ENCODE data around the gene PRKCH. TPM values are rescaled to one million over a fixed set of nuclear protein-coding genes. Genes with fewer than 3 reads are reported as not detected.
A peak's percentile ranks its signal among the peaks of the same experiment; 100 is the strongest.

PRKCH gene
- total RNA-seq, 1 donor from 2014 or later: 8.4 TPM

GRCh38 chr14:61350427-61351270 lies 29.3 kb downstream of the PRKCH start:
- H3K27me3 ChIP-seq (ENCODE audit: control insufficient read depth, insufficient read depth, low read length): no peaks in the 10 kb centered on the region
- no peak for DNase-seq (ENCODE audit: low read depth)
- TF ChIP-seq CTCF (IDR thresholded peaks at IDR 0.05; ENCODE audit: insufficient read depth, low read length, poor library complexity, severe bottlenecking): no peak
- H3K36me3 ChIP-seq (ENCODE audit: control insufficient read depth, insufficient read depth, low read length): no peaks in the 10 kb centered on the region
- no peak overlapping the region for H3K4me3 ChIP-seq (ENCODE audit: low read depth, low read length)

GRCh38 chr14:61351477-61351876 lies 30.1 kb downstream of the PRKCH start:
- Histone ChIP-seq H3K4me3 (ENCODE audit: low read depth, low read length) (no peak overlapping the region), H3K36me3 (ENCODE audit: control insufficient read depth, insufficient read depth, low read length) (no peaks in the 10 kb centered on the region), H3K27me3 (ENCODE audit: control insufficient read depth, insufficient read depth, low read length) (no peaks in the 10 kb centered on the region)
- no peak for TF ChIP-seq CTCF (IDR thresholded peaks at IDR 0.05; ENCODE audit: insufficient read depth, low read length, poor library complexity, severe bottlenecking)
- no peak for DNase-seq (ENCODE audit: low read depth)

DNA sequence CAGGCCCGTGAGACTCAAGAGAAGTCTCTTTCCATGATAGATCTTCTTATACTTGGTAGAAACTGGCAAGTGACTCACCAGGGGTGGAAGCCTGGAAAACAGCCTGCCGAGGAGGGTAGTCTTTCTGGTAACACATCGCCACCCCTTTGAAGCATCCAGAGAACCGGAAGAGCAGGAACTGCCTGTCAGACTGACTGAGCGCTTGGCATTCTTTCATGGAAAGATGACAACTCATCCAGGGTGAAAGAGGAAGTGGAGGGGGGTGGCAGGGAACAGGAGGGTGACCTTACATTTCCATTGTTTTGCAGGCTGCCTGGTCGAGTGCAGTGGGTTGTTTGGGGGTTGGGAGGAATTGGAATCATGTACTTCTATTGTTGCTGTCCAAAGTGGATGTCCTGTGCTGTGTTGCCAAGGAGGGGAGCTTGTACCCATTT lies 34.5 kb downstream of the PRKCH start:
- no peak overlapping the region for H3K4me3 ChIP-seq (ENCODE audit: low read depth, low read length)
- TF ChIP-seq CTCF (IDR thresholded peaks at IDR 0.05; ENCODE audit: insufficient read depth, low read length, poor library complexity, severe bottlenecking): no peak

GRCh38 chr14:61357123-61357522 lies 35.7 kb downstream of the PRKCH start:
- TF ChIP-seq CTCF (IDR thresholded peaks at IDR 0.05; ENCODE audit: insufficient read depth, low read length, poor library complexity, severe bottlenecking): no peak
- no peak overlapping the region for H3K4me3 ChIP-seq (ENCODE audit: low read depth, low read length)
- H3K27me3 ChIP-seq (ENCODE audit: control insufficient read depth, insufficient read depth, low read length): no peaks in the 10 kb centered on the region
- DNase-seq (ENCODE audit: low read depth): no peak
- H3K36me3 ChIP-seq (ENCODE audit: control insufficient read depth, insufficient read depth, low read length): no peaks in the 10 kb centered on the region

More for the DNA sequence above, 34.5 kb downstream of the PRKCH start:
- DNase-seq (ENCODE audit: low read depth): peak; percentile 67
- no peaks in the 10 kb centered on the region for H3K36me3 ChIP-seq (ENCODE audit: control insufficient read depth, insufficient read depth, low read length)
- no peaks in the 10 kb centered on the region for H3K27me3 ChIP-seq (ENCODE audit: control insufficient read depth, insufficient read depth, low read length)

- Histone ChIP-seq H3K4me3 (ENCODE audit: low read depth, low read length) (no peak overlapping the region), H3K27me3 (ENCODE audit: control insufficient read depth, insufficient read depth, low read length) (no peaks in the 10 kb centered on the region), H3K36me3 (ENCODE audit: control insufficient read depth, insufficient read depth, low read length) (no peaks in the 10 kb centered on the region)
- no peak for DNase-seq (ENCODE audit: low read depth)
- TF ChIP-seq CTCF (IDR thresholded peaks at IDR 0.05; ENCODE audit: insufficient read depth, low read length, poor library complexity, severe bottlenecking): no peak
Measured at GRCh38 chr14:61358554-61359226, 37.3 kb downstream of the PRKCH start.
